HG03095 (cell line): ENCODE measurements around the gene TAF6L.
"Not testable (repeated sequence)": the region's sequence is repeated elsewhere in the genome, so short reads cannot be mapped to it uniquely, and the experiment has no call there.

Source experiments
- ATAC-seq: cut with Tn5 transposase; IDR thresholded peaks from one replicate; pipeline ENCODE4 v1.9.1; 2021; ENCODE audit warnings: moderate library complexity; ENCODE audit not compliant: unreplicated experiment

The TAF6L gene

DNA sequence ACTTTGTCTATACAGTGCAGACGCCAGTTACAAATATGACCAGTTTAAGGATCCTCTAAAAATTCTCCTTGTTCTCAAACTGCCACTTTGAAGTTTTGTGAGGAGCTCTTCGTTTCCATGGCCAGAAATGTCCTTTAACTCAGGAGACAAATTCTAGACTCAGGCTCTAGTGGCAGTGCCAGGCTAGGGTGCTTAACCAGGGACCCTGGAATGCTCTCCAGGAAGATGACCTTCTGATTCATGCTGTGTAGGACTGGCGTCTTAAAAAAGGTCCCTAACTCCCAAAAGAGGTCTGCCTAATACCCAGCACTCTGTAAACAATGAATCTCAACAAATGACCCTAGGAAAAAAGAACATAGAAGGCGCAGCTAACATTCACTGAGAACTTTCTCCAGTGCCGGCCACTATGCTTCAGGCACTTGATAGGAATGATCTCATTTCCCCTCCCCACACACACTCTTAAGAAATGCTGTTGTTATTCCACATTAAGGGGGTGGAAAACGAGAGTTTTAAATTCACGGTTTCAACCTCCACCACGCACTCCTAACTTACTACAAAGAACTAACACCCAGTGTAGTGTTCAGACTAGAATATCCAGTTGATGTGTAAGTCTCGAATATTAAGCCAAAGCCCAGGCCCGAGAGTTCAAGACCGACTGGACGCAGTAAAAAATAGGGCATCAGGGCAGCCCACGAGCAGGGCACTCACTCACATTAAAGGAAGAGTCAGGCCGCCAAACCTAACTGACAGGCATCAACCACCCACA lies 33.3 kb downstream of the TAF6L start:
- no peak for ATAC-seq

DNA sequence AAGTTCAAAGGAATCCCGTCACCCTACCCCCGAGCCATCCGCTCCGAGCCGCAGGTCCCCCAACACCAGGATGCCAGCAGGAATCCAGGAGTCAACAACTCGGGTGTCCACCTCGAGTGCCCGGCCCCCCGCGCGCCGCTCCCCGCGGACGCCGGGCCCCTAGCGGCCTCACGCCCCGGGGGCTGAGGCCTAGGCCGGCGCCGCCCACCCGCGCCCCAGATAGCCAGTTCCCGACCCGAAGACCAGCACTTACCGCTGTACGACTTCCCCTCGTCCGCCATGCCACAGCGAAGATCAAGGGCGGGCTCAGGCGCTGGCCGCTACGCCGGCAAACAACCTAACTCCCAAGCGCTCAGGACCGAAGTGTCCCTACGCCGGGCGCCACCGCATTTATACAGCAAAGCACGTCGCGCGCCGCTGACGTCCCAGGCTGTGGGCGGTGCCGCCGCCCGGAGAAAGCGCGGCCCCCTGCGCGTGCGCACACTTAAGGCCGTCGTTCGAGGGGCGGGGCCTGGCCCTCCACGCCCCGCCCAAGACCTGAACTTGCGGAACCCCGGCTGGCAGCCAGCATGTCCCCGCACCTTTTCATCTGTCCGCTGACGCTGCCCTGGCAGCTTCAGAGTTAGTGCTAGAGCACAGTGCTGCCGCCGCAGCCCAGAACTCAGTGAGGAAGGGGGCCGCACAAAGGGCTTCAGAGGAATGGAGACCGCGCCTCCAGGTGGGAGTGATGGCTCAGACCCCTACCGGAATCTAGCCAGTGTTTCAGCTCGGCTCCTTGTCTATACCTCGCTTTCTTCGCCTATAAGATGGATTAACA lies 34.1 kb downstream of the TAF6L start, which contains the start of gene NXF1:
Gene NXF1, minus strand, starts transcription at position 365 of the 817 bp plus-strand sequence. Its CDS starts 84 bp downstream, at position 281.
- peak; percentile 68 for ATAC-seq

DNA sequence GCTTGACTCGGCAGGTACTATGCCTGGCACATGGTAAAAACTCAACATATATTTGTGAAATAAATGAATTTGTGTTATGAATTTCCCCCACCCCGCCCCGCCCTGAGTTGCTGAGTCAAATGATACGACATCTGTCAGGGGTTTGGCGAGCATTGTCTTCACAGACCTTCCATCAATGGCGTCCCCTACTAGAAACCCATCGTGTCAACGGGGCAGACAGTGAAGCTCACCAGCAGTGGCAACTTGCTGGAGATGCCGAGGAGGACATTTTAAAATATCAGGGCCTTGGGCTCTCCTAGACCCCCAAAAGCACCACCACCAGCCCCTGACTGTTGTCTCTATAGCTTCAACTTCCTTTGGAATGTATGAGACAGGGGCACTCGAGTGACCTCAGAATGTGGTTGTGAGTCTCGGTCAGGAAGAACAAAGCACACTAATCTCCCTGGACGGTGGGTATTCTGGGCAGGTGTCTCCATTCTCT lies 34.8 kb downstream of the TAF6L start:
- ATAC-seq, result no peak

DNA sequence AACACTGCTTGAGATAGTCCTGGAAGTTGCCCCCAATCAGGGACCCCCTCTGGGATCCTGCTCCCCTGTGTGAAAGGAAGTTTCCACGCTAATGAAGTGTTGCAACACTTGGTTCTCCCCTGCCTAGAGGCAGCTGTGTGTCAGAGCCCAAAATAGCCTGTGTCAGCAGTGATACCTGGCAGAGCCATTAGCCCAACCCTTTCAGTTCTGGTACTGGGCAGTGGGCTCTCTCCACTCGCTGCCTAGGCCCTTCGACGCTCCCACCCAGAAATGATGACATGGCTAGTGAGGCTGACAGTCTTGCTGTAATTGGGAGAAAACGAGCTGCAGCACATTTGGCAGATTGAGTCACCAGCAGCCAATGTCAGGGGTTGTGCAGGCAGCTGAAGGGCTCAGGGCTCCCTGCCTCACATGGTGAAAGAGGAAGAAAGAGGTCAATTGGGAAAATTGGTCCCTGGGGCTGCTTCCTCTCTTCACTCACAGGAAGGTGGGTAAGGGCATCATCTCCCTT lies 35.5 kb downstream of the TAF6L start:
- no peak for ATAC-seq

DNA sequence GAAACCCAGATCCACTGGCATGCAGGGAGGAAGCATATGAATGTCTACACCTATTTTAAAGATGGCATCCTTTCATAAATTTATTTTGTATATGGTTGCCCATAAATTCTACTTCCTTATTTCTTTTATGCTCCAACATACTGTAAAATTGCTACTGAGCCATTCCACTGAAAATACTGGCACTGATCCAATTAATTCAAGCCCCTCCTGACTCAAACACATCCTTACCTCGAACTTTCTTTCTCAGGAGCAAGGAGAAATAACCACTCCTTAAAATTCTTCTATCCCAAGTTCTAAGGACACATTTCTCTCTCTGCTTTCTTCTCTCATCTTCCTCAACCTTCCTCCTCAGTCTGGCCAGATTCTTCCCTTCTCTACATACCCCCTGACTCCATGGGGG lies 39.6 kb downstream of the TAF6L start:
- ATAC-seq, result no peak

DNA sequence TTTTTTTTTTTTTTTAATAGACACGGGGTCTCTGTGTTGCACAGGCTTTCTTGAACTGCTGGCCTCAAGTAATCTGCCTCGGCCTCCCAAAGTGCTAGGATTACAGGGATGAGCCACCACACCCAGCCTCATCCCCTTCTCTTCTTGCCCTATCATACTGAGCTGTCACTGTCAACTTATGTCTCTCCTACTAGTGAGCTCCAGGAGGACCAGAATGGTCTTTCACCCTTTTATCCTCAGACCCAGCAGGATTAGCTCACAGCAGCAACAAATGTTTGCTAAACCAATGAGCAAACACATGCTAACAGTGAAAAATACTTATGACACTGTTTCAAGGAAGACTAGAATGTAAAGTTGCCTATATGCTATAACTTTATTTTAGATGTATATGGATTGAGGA lies 40.5 kb downstream of the TAF6L start:
- no peak for ATAC-seq

DNA sequence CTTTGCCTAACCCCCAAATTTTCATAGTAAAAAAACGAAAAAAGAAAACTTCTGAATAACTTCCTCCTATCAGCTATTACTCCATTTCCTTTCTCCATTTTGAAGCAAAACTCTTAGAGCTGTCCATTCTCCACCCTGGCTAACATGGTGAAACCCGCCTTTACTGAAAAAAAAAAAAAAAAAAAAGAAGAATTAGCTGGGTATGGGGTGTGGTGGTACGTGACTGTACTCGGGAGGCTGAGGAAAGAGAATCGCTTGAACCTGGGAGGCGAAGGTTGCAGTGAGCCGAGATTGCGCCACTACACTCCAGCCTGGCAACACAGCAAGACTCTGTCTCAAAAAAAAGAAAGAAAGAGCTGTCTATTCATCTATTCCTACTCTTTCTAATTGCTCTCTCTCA lies 45.4 kb downstream of the TAF6L start:
- ATAC-seq, result no peak

DNA sequence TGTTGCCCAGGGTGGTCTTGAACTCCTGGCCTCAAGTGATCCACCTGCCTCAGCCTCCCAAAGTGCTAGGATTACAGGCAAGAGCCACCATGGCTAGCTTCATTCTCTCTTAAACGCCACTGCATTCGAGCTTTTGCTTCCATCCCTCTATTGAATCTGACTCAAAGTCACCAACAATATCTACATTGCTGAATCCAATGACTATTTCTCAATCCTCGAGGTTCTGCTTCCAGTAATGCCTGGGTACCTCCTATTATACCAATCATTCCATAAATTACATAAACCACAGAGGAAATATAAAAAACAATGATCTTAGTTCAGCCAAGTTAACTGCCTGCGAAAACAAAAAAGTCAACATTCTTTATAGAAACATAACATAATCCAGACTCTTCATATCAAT lies 45.9 kb downstream of the TAF6L start:
- ATAC-seq, result no peak

DNA sequence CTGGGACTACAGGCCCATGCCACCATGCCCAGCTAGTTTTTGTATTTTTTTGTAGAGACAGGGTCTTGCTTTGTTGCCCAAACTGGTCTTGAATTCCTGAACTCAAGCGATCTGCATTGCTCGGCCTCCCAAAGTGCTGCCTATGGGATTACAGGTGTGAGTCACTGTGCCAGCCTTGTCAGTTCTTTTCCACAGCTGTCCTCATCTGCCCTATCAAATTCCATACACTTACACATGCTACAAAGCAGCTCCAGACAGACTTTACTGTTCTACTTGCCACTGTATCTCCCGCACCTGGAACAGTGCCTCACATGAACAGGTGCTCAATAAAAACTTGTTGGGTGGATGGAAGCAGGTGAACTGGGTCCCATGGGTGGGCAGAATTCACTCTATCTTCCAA lies 52.5 kb downstream of the TAF6L start:
- ATAC-seq, result no peak

DNA sequence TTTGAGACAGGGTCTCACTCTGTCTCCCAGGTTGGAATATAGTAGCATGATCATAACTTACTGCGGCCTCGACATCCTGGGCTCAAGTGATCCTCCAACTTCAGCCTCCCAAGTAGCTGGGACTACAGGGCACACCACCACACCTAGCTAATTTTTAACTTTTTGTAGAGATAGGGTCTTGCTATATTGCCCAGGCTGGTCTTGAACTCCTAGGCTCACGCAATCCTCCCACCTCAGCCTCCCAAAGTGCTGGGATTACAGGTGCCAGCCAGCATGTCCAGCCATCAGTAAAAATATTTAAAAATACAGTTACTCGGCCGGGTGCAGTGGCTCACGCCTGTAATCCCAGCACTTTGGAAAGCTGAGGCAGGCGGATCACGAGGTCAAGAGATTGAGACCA lies 56.9 kb downstream of the TAF6L start:
- ATAC-seq, result not testable (repeated sequence)

DNA sequence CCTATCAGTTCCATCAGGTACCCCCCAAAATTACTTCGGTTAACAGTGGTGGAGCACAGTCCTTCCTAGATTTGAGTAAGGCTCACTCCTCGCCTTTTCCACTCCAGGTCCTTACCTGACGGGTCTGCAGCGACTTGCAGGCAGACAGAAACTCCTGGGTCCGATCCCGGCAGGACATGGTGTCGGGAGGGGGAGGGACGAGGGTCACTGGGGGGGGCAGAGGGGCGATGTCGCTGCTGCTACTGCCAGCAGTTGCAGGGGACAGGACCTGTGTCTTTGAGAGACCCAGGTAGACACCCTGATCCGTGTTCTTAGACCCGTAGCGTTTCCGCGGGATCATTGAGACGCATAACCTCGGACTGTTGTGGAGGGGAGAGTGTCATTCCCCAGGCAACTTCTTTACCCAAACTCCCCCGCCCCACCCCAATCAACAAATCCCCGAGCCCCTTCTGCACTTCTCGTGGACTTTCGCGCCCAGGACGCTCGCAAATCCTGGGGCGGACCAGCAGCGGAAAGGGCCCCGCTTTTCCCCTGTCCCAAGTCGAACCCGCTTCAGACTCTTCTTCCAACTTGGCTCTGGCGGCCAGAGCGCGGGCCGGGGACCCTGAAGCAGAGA lies 59.8 kb downstream of the TAF6L start:
- ATAC-seq, result peak; percentile 3

DNA sequence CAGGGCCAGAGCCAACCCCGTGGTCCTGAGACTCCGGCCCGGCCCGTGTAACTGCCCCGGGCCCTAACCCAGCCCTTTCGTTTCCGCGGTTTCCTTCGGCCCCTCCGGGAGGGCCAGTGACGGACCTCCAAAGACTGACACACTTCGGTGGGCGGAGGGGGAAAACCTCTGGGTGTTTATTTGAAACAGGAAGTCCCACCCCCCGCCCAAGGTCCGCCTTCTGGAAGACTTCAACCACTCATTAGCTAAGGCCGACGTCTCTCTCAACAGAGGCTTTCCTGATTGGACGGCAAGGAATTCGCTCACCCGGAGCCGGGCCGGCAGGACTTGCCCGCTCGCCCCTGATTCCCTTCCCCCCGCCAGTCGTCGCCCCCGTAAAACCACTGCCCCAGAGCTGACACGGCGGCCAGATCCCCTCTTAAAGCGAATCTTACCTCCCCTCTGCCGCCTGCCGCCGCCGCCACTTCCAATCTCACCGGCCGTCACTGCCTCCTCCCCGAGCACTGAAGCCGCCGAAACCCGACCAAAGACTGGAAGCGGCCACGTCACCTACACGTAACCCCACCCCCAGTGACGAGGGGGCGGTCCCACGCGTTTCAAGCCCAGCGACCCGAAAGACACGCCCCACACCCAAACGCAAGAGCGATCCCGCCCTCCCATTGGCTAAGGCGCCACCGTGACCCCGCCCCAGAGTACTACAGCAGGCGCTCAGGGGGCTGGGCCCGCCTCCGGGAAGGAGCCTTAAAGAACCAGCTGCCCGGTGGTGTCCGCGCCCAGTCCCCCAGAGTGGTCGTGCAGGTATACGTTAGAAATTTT lies 60.5 kb downstream of the TAF6L start, which contains the start of gene STX5:
Gene STX5, minus strand, starts transcription at position 532 of the 816 bp plus-strand sequence. CDS start 808 bp downstream, outside the sequence.
- peak; percentile 78 for ATAC-seq

DNA sequence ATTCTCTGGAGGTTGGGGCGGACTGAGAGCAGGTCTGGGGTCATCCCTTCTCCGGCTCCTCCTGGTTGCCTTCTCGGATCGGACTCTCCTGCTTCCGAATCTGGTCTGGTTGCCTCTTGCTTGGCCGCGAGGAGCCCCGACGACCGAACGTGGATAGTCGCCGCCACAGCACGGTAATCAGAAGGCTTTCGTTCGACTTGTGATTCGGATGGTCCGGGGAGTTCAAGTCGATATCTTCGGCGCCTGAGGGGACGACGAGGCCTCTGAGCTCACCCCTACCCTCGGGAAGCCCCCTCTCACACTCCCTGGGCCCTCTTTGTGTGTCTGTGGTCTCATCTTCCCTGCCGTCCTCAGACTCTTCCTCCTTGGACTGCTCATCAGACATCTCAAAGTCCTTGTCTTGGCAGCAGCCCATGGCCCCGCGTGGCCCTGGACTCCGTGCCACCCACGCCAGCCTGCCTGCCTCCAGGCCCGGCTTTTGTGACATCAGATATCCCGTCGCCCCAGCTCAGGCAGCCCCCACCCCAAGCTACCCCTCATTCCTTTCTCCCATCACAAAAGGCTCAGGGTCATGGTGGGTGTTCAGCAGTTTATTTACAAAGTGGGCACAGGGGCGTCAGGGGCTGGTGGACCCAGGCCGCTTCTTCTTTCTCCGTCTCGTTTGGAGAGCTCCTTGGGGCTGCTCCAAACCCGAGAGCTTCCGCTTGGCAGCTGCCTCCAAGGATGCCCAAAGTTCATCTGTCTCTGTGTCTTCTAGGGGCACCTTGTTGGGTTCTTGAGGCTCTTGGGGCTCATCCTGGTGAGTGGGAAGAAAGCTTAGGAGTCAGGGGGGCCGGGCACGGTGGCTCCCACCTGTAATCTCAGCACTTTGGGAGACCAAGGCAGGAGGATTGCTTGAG lies 61.4 kb downstream of the TAF6L start, which contains the start of gene TEX54:
Gene TEX54, minus strand, starts transcription at position 506 of the 899 bp plus-strand sequence.
- ATAC-seq, result peak; percentile 14

DNA sequence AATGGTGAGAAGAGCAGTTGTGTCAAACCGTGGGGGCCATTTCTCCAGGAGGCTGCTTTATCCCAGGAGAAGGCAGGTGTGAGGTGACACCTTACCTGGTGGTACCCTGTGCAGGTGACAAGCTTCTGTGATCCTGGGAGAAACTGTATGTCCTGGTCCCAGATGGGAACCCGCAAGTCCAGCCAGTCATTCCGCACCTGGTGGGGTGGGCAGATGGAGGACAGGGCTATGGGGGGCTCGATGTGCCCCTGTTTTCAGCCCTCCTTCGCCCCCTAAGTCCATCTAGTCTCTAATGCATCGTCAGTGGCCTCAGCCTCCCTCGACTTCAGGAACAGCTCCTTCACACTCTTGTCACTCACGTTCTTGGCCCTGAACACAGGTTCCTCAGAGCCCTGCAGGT lies 64.1 kb downstream of the TAF6L start:
- ATAC-seq, result no peak
